GM23338 (cell line): ENCODE data around the gene LHX4. TPM values are rescaled to one million over a fixed set of nuclear protein-coding genes. Genes with fewer than 3 reads are reported as not detected.

Source experiments
- ATAC-seq: fragments of 200-7000 bp; cut with Tn5 transposase; 3 replicates; pipeline ENCODE4 v1.9.1; 2020
- DNase-seq: peaks from one replicate; pipeline ENCODE4 v3.0.0-alpha.2; 2015; ENCODE audit warnings: low spot score
- H2AFZ ChIP-seq: fragments of 200-600 bp; sonication (generic); 2 replicates; pipeline ENCODE4 v1.8.0; 2016; ENCODE audit warnings: antibody characterized with exemption, mild to moderate bottlenecking, moderate library complexity
- H3F3A ChIP-seq: fragments of 200-600 bp; sonication (generic); replicated peaks from 2 replicates; pipeline ENCODE4 v1.8.0; 2017; ENCODE audit warnings: antibody characterized with exemption, mixed run types, low read depth
- H3K27ac ChIP-seq: fragments of 200-600 bp; sonication (generic); 2 replicates; pipeline ENCODE4 v1.6.1; 2016; ENCODE audit warnings: low read depth
- H3K27me3 ChIP-seq: fragments of 200-600 bp; sonication (generic); 2 replicates; pipeline ENCODE4 v1.8.0; 2016; ENCODE audit warnings: mild to moderate bottlenecking, mixed run types, moderate library complexity; ENCODE audit not compliant: insufficient read depth
- H3K36me3 ChIP-seq: fragments of 200-600 bp; sonication (generic); 2 replicates; pipeline ENCODE4 v1.8.0; 2016; ENCODE audit warnings: mild to moderate bottlenecking; ENCODE audit not compliant: insufficient read depth
- H3K4me1 ChIP-seq: fragments of 200-600 bp; sonication (generic); 2 replicates; pipeline ENCODE4 v1.8.0; 2016; ENCODE audit warnings: mild to moderate bottlenecking, moderate library complexity; ENCODE audit not compliant: insufficient read depth
- H3K4me2 ChIP-seq: fragments of 200-600 bp; sonication (generic); 2 replicates; pipeline ENCODE4 v1.7.1; 2017; ENCODE audit warnings: mixed run types
- H3K4me3 ChIP-seq: fragments of 200-600 bp; sonication (generic); 2 replicates; pipeline ENCODE4 v1.6.1; 2016; ENCODE audit warnings: mixed run types
- H3K79me2 ChIP-seq: fragments of 200-600 bp; sonication (generic); replicated peaks from 2 replicates; pipeline ENCODE4 v1.8.0; 2017; ENCODE audit warnings: mild to moderate bottlenecking; ENCODE audit not compliant: insufficient read depth
- H3K9me2 ChIP-seq: fragments of 200-600 bp; sonication (generic); 2 replicates; pipeline ENCODE4 v1.8.0; 2017; ENCODE audit not compliant: insufficient read depth
- H4K20me1 ChIP-seq: fragments of 200-600 bp; sonication (generic); replicated peaks from 2 replicates; pipeline ENCODE4 v1.8.0; 2017; ENCODE audit warnings: mild to moderate bottlenecking; ENCODE audit not compliant: insufficient read depth
- H3K27ac Mint-ChIP-seq: 2 replicates; pipeline ENCODE4 v1.8.0; 2020; ENCODE audit warnings: inconsistent platforms, mild to moderate bottlenecking, moderate library complexity, mixed read lengths
- H3K27me3 Mint-ChIP-seq: 3 replicates; pipeline ENCODE4 v1.8.0; 2022; ENCODE audit warnings: low read depth, mild to moderate bottlenecking, moderate library complexity, mixed read lengths, inconsistent platforms; ENCODE audit not compliant: insufficient read depth, poor library complexity
- H3K36me3 Mint-ChIP-seq: 3 replicates; pipeline ENCODE4 v1.8.0; 2021; ENCODE audit warnings: low read depth, mild to moderate bottlenecking, inconsistent platforms, moderate library complexity, mixed read lengths
- H3K4me1 Mint-ChIP-seq: 3 replicates; pipeline ENCODE4 v1.8.0; 2020; ENCODE audit warnings: mild to moderate bottlenecking, inconsistent platforms, mixed read lengths
- H3K4me3 Mint-ChIP-seq: 3 replicates; pipeline ENCODE4 v1.8.0; 2021; ENCODE audit warnings: moderate library complexity, mild to moderate bottlenecking, inconsistent platforms, mixed read lengths
- H3K9me3 Mint-ChIP-seq: 3 replicates; pipeline ENCODE4 v1.8.0; 2020; ENCODE audit warnings: moderate library complexity, mild to moderate bottlenecking, inconsistent platforms, mixed read lengths
- CREB1 ChIP-seq: fragments of 250-450 bp; sonication (Bioruptor Pico); IDR thresholded peaks from 2 replicates; pipeline ENCODE4 v1.5.0; 2020; ENCODE audit warnings: low read depth, mild to moderate bottlenecking, moderate library complexity
- NANOG ChIP-seq: IDR thresholded peaks from 2 replicates; pipeline ENCODE4 v1.6.1; 2016; ENCODE audit warnings: antibody characterized with exemption, borderline replicate concordance
- POLR2AphosphoS5 ChIP-seq: IDR thresholded peaks from 2 replicates; pipeline ENCODE4 v1.6.1; 2016; ENCODE audit warnings: antibody characterized with exemption, low read depth
- STAT1 ChIP-seq: IDR thresholded peaks from one replicate; pipeline ENCODE4 v1.6.1; 2016; ENCODE audit warnings: antibody characterized with exemption; ENCODE audit not compliant: unreplicated experiment
- ZNF331 ChIP-seq: fragments of 250-450 bp; sonication (Bioruptor Pico); IDR thresholded peaks from 2 replicates; pipeline ENCODE4 v1.5.0; 2020; ENCODE audit warnings: low read depth, mild to moderate bottlenecking, moderate library complexity
- polyA plus RNA-seq: library from polyadenylated mRNA; unstranded; fragments of >200 nt; fragmentation: Nextera tagmentation; extraction: Ambion mirVana; gene quantifications from 2 replicates; pipeline ENCODE4 v1.2.1, GENCODE V29; 2016
- total RNA-seq: library from RNA; depleted of rRNA; stranded (reverse); fragments of >200 nt; shearing (Covaris generic); gene quantifications from 2 replicates; pipeline ENCODE4 v1.2.3, GENCODE V29; 2014
- TF ChIP-seq, protein P1 (sequence below), 2 experiments: fragments of 200-600 bp in 1 of 2; sonication (generic) in 1 of 2; conservative IDR thresholded peaks; 2 replicates each; pipeline versions ENCODE4 v1.5.1 to v1.6.1; 2016 to 2017; ENCODE audit warnings: antibody characterized with exemption in 2 of 2, low read depth in 2 of 2, mild to moderate bottlenecking in 2 of 2, moderate library complexity in 1 of 2
- TF ChIP-seq, protein P2 (sequence below): fragments of 250-450 bp; sonication (Bioruptor Pico); IDR thresholded peaks from 2 replicates; pipeline ENCODE4 v1.5.0; 2020; ENCODE audit warnings: mild to moderate bottlenecking, moderate library complexity
- TF ChIP-seq, protein P3 (sequence below): IDR thresholded peaks from one replicate; pipeline ENCODE4 v1.6.1; 2018; ENCODE audit warnings: antibody characterized with exemption; ENCODE audit not compliant: unreplicated experiment

LHX4 gene
- total and polyA plus RNA-seq, 2 experiments from 2014 or later: 1.4 to 2.5 TPM

DNA sequence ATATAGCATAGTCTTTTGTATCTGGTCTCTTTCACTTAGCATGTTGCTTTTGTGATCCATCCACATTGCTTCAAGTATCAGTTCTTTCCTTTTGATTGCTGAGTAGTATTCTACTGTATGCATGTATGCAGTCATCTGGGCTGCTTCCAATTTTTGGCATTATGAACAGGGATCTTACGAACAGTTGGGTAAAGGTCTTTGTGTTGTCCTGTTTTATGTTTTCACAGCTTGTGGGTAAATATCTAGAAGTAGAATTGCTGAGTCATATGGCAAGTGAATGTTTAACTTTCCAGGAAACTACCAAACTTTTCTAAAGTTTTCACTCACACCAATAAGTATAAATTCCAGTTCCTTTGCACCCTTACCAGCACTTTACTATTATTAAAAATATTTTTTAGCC, 60.9 kb downstream of the LHX4 start:
- no peak overlapping the region for H3K27ac ChIP-seq
- H3K4me1 ChIP-seq: no peaks in the 10 kb centered on the region
- Mint-ChIP-seq H3K4me1 (no peaks in the 10 kb centered on the region; the same call in 2 of the 3 replicates), H3K27ac (no peak overlapping the region; the same call in 1 of the 2 replicates), H3K9me3 (no peaks in the 10 kb centered on the region), H3K4me3 (no peak overlapping the region), H3K27me3 (no peaks in the 10 kb centered on the region), H3K36me3 (peaks cover 17% of the 10 kb centered on the region; the same call in 2 of the 3 replicates)
- H3K4me2 ChIP-seq: no peak overlapping the region
- TF ChIP-seq, protein P1, sequence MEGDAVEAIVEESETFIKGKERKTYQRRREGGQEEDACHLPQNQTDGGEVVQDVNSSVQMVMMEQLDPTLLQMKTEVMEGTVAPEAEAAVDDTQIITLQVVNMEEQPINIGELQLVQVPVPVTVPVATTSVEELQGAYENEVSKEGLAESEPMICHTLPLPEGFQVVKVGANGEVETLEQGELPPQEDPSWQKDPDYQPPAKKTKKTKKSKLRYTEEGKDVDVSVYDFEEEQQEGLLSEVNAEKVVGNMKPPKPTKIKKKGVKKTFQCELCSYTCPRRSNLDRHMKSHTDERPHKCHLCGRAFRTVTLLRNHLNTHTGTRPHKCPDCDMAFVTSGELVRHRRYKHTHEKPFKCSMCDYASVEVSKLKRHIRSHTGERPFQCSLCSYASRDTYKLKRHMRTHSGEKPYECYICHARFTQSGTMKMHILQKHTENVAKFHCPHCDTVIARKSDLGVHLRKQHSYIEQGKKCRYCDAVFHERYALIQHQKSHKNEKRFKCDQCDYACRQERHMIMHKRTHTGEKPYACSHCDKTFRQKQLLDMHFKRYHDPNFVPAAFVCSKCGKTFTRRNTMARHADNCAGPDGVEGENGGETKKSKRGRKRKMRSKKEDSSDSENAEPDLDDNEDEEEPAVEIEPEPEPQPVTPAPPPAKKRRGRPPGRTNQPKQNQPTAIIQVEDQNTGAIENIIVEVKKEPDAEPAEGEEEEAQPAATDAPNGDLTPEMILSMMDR (conservative IDR thresholded peaks at IDR 0.05; ENCODE audit: low read depth in 2 of 2): no peak
- no peak for TF ChIP-seq ZNF331
- no peak overlapping the region for H2AFZ ChIP-seq
- H3K36me3 ChIP-seq: no peaks in the 10 kb centered on the region
- no peaks in the 10 kb centered on the region for H4K20me1 ChIP-seq
- DNase-seq: no peak
- ATAC-seq: no peak
- no peaks in the 10 kb centered on the region for H3K27me3 ChIP-seq
- H3K79me2 ChIP-seq: no peaks in the 10 kb centered on the region
- no peaks in the 10 kb centered on the region for H3K9me2 ChIP-seq
- no peaks in the 10 kb centered on the region for H3F3A ChIP-seq
- H3K4me3 ChIP-seq: no peak overlapping the region

DNA sequence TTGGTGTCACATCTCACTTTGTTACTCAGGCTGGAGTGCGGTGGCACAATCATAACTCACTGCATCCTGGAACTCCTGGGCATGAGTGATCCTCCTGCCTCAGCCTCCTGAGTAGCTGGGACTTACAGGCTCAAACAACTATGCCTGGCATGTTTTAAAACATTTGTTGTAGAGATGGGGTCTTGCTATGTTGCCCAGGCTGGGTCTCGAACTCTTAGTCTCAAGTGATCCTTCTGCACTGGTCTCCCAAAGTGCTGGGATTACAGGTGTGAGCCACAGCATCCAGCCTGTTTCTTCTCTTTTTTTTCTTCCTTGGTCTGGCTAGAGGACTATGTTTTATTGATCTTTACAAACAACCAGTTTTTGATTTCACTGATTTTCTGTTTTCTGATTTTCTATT, 64.6 kb downstream of the LHX4 start:
- peaks cover 3% of the 10 kb centered on the region; the same call in 1 of the 2 replicates for H4K20me1 ChIP-seq
- H3K27me3 Mint-ChIP-seq: peaks cover 2% of the 10 kb centered on the region
- no peak overlapping the region for H3K4me3 ChIP-seq
- peaks cover 17% of the 10 kb centered on the region; the same call in 2 of the 3 replicates for H3K36me3 Mint-ChIP-seq
- DNase-seq: no peak
- no peaks in the 10 kb centered on the region for H3K79me2 ChIP-seq
- H3K4me2 ChIP-seq: no peak overlapping the region
- no peaks in the 10 kb centered on the region for H3K27me3 ChIP-seq
- H3K4me1 Mint-ChIP-seq: no peaks in the 10 kb centered on the region; the same call in 1 of the 3 replicates
- ATAC-seq: no peak
- H3F3A ChIP-seq: no peaks in the 10 kb centered on the region
- no peak overlapping the region for H3K27ac ChIP-seq
- H3K27ac Mint-ChIP-seq: no peak overlapping the region
- no peaks in the 10 kb centered on the region for H3K9me2 ChIP-seq
- H3K36me3 ChIP-seq: no peaks in the 10 kb centered on the region
- H3K9me3 Mint-ChIP-seq: no peaks in the 10 kb centered on the region
- H3K4me1 ChIP-seq: no peaks in the 10 kb centered on the region
- no peak overlapping the region for H2AFZ ChIP-seq
- H3K4me3 Mint-ChIP-seq: no peak overlapping the region
- TF ChIP-seq STAT1 (no peak), POLR2AphosphoS5 (no peak), CREB1 (CRISPR knock-in tag) (no peak), ZNF331 (no peak), NANOG (no peak)
- TF ChIP-seq, protein P2, sequence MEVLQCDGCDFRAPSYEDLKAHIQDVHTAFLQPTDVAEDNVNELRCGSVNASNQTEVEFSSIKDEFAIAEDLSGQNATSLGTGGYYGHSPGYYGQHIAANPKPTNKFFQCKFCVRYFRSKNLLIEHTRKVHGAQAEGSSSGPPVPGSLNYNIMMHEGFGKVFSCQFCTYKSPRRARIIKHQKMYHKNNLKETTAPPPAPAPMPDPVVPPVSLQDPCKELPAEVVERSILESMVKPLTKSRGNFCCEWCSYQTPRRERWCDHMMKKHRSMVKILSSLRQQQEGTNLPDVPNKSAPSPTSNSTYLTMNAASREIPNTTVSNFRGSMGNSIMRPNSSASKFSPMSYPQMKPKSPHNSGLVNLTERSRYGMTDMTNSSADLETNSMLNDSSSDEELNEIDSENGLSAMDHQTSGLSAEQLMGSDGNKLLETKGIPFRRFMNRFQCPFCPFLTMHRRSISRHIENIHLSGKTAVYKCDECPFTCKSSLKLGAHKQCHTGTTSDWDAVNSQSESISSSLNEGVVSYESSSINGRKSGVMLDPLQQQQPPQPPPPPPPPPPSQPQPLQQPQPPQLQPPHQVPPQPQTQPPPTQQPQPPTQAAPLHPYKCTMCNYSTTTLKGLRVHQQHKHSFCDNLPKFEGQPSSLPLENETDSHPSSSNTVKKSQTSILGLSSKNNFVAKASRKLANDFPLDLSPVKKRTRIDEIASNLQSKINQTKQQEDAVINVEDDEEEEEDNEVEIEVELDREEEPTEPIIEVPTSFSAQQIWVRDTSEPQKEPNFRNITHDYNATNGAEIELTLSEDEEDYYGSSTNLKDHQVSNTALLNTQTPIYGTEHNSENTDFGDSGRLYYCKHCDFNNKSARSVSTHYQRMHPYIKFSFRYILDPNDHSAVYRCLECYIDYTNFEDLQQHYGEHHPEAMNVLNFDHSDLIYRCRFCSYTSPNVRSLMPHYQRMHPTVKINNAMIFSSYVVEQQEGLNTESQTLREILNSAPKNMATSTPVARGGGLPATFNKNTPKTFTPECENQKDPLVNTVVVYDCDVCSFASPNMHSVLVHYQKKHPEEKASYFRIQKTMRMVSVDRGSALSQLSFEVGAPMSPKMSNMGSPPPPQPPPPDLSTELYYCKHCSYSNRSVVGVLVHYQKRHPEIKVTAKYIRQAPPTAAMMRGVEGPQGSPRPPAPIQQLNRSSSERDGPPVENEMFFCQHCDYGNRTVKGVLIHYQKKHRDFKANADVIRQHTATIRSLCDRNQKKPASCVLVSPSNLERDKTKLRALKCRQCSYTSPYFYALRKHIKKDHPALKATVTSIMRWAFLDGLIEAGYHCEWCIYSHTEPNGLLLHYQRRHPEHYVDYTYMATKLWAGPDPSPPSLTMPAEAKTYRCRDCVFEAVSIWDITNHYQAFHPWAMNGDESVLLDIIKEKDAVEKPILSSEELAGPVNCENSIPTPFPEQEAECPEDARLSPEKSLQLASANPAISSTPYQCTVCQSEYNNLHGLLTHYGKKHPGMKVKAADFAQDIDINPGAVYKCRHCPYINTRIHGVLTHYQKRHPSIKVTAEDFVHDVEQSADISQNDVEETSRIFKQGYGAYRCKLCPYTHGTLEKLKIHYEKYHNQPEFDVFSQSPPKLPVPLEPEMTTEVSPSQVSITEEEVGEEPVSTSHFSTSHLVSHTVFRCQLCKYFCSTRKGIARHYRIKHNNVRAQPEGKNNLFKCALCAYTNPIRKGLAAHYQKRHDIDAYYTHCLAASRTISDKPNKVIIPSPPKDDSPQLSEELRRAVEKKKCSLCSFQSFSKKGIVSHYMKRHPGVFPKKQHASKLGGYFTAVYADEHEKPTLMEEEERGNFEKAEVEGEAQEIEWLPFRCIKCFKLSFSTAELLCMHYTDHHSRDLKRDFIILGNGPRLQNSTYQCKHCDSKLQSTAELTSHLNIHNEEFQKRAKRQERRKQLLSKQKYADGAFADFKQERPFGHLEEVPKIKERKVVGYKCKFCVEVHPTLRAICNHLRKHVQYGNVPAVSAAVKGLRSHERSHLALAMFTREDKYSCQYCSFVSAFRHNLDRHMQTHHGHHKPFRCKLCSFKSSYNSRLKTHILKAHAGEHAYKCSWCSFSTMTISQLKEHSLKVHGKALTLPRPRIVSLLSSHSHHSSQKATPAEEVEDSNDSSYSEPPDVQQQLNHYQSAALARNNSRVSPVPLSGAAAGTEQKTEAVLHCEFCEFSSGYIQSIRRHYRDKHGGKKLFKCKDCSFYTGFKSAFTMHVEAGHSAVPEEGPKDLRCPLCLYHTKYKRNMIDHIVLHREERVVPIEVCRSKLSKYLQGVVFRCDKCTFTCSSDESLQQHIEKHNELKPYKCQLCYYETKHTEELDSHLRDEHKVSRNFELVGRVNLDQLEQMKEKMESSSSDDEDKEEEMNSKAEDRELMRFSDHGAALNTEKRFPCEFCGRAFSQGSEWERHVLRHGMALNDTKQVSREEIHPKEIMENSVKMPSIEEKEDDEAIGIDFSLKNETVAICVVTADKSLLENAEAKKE (CRISPR knock-in tag): no peak
- TF ChIP-seq, protein P3, sequence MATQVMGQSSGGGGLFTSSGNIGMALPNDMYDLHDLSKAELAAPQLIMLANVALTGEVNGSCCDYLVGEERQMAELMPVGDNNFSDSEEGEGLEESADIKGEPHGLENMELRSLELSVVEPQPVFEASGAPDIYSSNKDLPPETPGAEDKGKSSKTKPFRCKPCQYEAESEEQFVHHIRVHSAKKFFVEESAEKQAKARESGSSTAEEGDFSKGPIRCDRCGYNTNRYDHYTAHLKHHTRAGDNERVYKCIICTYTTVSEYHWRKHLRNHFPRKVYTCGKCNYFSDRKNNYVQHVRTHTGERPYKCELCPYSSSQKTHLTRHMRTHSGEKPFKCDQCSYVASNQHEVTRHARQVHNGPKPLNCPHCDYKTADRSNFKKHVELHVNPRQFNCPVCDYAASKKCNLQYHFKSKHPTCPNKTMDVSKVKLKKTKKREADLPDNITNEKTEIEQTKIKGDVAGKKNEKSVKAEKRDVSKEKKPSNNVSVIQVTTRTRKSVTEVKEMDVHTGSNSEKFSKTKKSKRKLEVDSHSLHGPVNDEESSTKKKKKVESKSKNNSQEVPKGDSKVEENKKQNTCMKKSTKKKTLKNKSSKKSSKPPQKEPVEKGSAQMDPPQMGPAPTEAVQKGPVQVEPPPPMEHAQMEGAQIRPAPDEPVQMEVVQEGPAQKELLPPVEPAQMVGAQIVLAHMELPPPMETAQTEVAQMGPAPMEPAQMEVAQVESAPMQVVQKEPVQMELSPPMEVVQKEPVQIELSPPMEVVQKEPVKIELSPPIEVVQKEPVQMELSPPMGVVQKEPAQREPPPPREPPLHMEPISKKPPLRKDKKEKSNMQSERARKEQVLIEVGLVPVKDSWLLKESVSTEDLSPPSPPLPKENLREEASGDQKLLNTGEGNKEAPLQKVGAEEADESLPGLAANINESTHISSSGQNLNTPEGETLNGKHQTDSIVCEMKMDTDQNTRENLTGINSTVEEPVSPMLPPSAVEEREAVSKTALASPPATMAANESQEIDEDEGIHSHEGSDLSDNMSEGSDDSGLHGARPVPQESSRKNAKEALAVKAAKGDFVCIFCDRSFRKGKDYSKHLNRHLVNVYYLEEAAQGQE: no peak
